HEK293T (cell line): ENCODE measurements around the gene FGF14.

Source experiments
- BHLHE40 ChIP-seq: fragments of 450-650 bp; IDR thresholded peaks from 2 replicates; pipeline ENCODE4 v1.6.1; 2016; ENCODE audit warnings: mild to moderate bottlenecking, moderate library complexity, borderline replicate concordance
- ELF4 ChIP-seq: fragments of 450-650 bp; IDR thresholded peaks from 2 replicates; pipeline ENCODE4 v1.6.1; 2017; ENCODE audit warnings: antibody characterized with exemption
- FOXK2 ChIP-seq: fragments of 450-650 bp; IDR thresholded peaks from 2 replicates; pipeline ENCODE4 v1.6.1; 2016; ENCODE audit warnings: mild to moderate bottlenecking
- FOXM1 ChIP-seq: fragments of 450-650 bp; IDR thresholded peaks from 2 replicates; pipeline ENCODE4 v1.6.1; 2017; ENCODE audit warnings: mild to moderate bottlenecking, borderline replicate concordance
- HDGF ChIP-seq: fragments of 450-650 bp; IDR thresholded peaks from 2 replicates; pipeline ENCODE4 v1.6.1; 2017; ENCODE audit warnings: antibody characterized with exemption, borderline replicate concordance
- SP1 ChIP-seq: fragments of 450-650 bp; IDR thresholded peaks from 2 replicates; pipeline ENCODE4 v1.6.1; 2017
- SUZ12 ChIP-seq: fragments of 450-650 bp; IDR thresholded peaks from 2 replicates; pipeline ENCODE4 v1.6.1; 2016; ENCODE audit warnings: mild to moderate bottlenecking
- TARDBP ChIP-seq: fragments of 450-650 bp; IDR thresholded peaks from 2 replicates; pipeline ENCODE4 v1.6.1; 2016

- TF ChIP-seq BHLHE40 (no peak), SUZ12 (no peak), ELF4 (no peak), FOXK2 (no peak), TARDBP (no peak), FOXM1 (no peak), SP1 (no peak), HDGF (no peak)
These were observed 684.5 kb downstream of the FGF14 start for GRCh38 chr13:101717353-101717752.
